HepG2 (cell line): ENCODE data around the gene ZNF524. TPM values are rescaled to one million over a fixed set of nuclear protein-coding genes. Genes with fewer than 3 reads are reported as not detected.
A peak's percentile ranks its signal among the peaks of the same experiment; 100 is the strongest.

Source experiments
- AFF4 ChIP-seq: sonication (generic); formaldehyde crosslinking; IDR thresholded peaks from 2 replicates; pipeline ENCODE4 v1.4.0; 2020; ENCODE audit warnings: missing genetic modification reagents
- JUNB ChIP-seq: sonication (generic); formaldehyde crosslinking; IDR thresholded peaks from 2 replicates; pipeline ENCODE4 v1.8.0; 2022; ENCODE audit warnings: missing genetic modification reagents, mild to moderate bottlenecking, borderline replicate concordance
- POGK ChIP-seq: sonication (generic); formaldehyde crosslinking; conservative IDR thresholded peaks from 2 replicates; pipeline ENCODE4 v1.8.0; 2022; ENCODE audit warnings: mild to moderate bottlenecking, moderate library complexity, missing genetic modification reagents
- SSRP1 ChIP-seq: IDR thresholded peaks from 2 replicates; pipeline ENCODE4 v1.6.1; 2016; ENCODE audit warnings: control low read depth
- TAF1 ChIP-seq: sonication (generic); formaldehyde crosslinking; IDR thresholded peaks from 2 replicates; pipeline ENCODE4 v1.4.0; 2020; ENCODE audit warnings: missing genetic modification reagents
- ZBTB10 ChIP-seq: sonication (generic); formaldehyde crosslinking; IDR thresholded peaks from 2 replicates; pipeline ENCODE4 v1.4.0; 2020; ENCODE audit warnings: missing genetic modification reagents, borderline replicate concordance
- ZBTB20 ChIP-seq: sonication (generic); formaldehyde crosslinking; IDR thresholded peaks from 2 replicates; pipeline ENCODE4 v1.8.1; 2023; ENCODE audit warnings: missing genetic modification reagents, low read depth, mild to moderate bottlenecking, borderline replicate concordance
- ZNF18 ChIP-seq: sonication (generic); formaldehyde crosslinking; IDR thresholded peaks from 2 replicates; pipeline ENCODE4 v1.8.0; 2022; ENCODE audit warnings: mild to moderate bottlenecking, missing genetic modification reagents; ENCODE audit not compliant: insufficient replicate concordance
- ZNF225 ChIP-seq: sonication (generic); formaldehyde crosslinking; IDR thresholded peaks from 2 replicates; pipeline ENCODE4 v1.4.0; 2020; ENCODE audit warnings: mild to moderate bottlenecking, missing genetic modification reagents
- ZNF329 ChIP-seq: sonication (generic); formaldehyde crosslinking; IDR thresholded peaks from 2 replicates; pipeline ENCODE4 v1.9.0; 2021; ENCODE audit warnings: low read depth, mild to moderate bottlenecking, missing genetic modification reagents
- ZNF441 ChIP-seq: sonication (generic); formaldehyde crosslinking; IDR thresholded peaks from 2 replicates; pipeline ENCODE4 v1.7.0; 2021; ENCODE audit warnings: missing genetic modification reagents, borderline replicate concordance
- ZNF512 ChIP-seq: sonication (generic); formaldehyde crosslinking; IDR thresholded peaks from 2 replicates; pipeline ENCODE4 v1.4.0; 2020; ENCODE audit warnings: mild to moderate bottlenecking, missing genetic modification reagents
- ZNF550 ChIP-seq: sonication (generic); formaldehyde crosslinking; IDR thresholded peaks from 2 replicates; pipeline ENCODE4 v1.4.0; 2020; ENCODE audit warnings: mild to moderate bottlenecking, missing genetic modification reagents, borderline replicate concordance
- ZNF616 ChIP-seq: sonication (generic); formaldehyde crosslinking; IDR thresholded peaks from 2 replicates; pipeline ENCODE4 v1.5.0; 2020; ENCODE audit warnings: low read depth, mild to moderate bottlenecking, missing genetic modification reagents
- ZNF619 ChIP-seq: sonication (generic); formaldehyde crosslinking; IDR thresholded peaks from 2 replicates; pipeline ENCODE4 v1.4.0; 2020; ENCODE audit warnings: mild to moderate bottlenecking, missing genetic modification reagents
- ZNF883 ChIP-seq: sonication (generic); formaldehyde crosslinking; IDR thresholded peaks from 2 replicates; pipeline ENCODE4 v1.5.1; 2020; ENCODE audit warnings: mild to moderate bottlenecking, missing genetic modification reagents; ENCODE audit errors: not compliant biosample characterization
- ZSCAN12 ChIP-seq: sonication (generic); formaldehyde crosslinking; IDR thresholded peaks from 2 replicates; pipeline ENCODE4 v1.9.0; 2021; ENCODE audit warnings: mild to moderate bottlenecking, missing genetic modification reagents
- polyA plus RNA-seq, 8 experiments: library from polyadenylated mRNA; depleted of rRNA in 3 of 8; stranded (reverse) in 7 of 8; unstranded in 1 of 8; fragments of >200 nt; fragmentation: Illumina TruSeq in 4 of 8; extraction: Trizol in 4 of 8; gene quantifications; 2 replicates each; pipeline versions ENCODE4 v1.2.1 to v1.2.3, GENCODE V29; 2011 to 2016; ENCODE audit warnings: low read depth in 4 of 8, missing spikeins in 1 of 8, mixed read lengths in 1 of 8; ENCODE audit not compliant: insufficient read depth in 1 of 8
- total RNA-seq, 5 experiments: library from RNA; depleted of rRNA; stranded (reverse); fragments of >200 nt; fragmentation: Illumina TruSeq; extraction: Trizol; gene quantifications; 2 replicates each; pipeline ENCODE4 v1.2.3, GENCODE V29; 2016; ENCODE audit warnings: low read depth in 1 of 5

The ZNF524 gene
- total and polyA plus RNA-seq, 2 of the 13 experiments (the other 11 are each of a cell fraction or from before 2014, with no cell fraction given) = 3.2 to 4.6 TPM

- no peak for TF ChIP-seq POGK (CRISPR knock-in tag)
- TF ChIP-seq SSRP1 (CRISPR knock-in tag) = no peak
- TF ChIP-seq ZNF18 = no peak
- TF ChIP-seq ZNF512 = no peak
- peak; percentile 63; the same call in 1 of the 2 replicates for TF ChIP-seq JUNB
- TF ChIP-seq ZNF550 (CRISPR knock-in tag) = no peak
- TF ChIP-seq ZNF619 (CRISPR knock-in tag) = no peak
- no peak; the same call in 1 of the 2 replicates for TF ChIP-seq ZNF616 (CRISPR knock-in tag)
- TF ChIP-seq TAF1 (CRISPR knock-in tag) = no peak
- TF ChIP-seq ZNF329 = no peak
- no peak; the same call in 1 of the 2 replicates for TF ChIP-seq ZBTB10 (CRISPR knock-in tag)
- no peak for TF ChIP-seq AFF4
- no peak for TF ChIP-seq ZNF225 (CRISPR knock-in tag)
- no peak for TF ChIP-seq ZNF883 (CRISPR knock-in tag)
- no peak for TF ChIP-seq ZSCAN12 (CRISPR knock-in tag)
- TF ChIP-seq ZNF441 (CRISPR knock-in tag) = peak; percentile 82
- peak; percentile 65; the same call in 1 of the 2 replicates for TF ChIP-seq ZBTB20 (CRISPR knock-in tag)
These were observed 18.8 kb upstream of the ZNF524 start (continued) for GRCh38 chr19:55581145-55581822.
